ENCODE results near the gene GGTLC2. TPM values are rescaled to one million over a fixed set of nuclear protein-coding genes. Genes with fewer than 3 reads are reported as not detected.
A peak's percentile ranks its signal among the peaks of the same experiment; 100 is the strongest.

Gene GGTLC2
- total and polyA plus RNA-seq, 3 experiments from 2014 or later: not detected

DNA sequence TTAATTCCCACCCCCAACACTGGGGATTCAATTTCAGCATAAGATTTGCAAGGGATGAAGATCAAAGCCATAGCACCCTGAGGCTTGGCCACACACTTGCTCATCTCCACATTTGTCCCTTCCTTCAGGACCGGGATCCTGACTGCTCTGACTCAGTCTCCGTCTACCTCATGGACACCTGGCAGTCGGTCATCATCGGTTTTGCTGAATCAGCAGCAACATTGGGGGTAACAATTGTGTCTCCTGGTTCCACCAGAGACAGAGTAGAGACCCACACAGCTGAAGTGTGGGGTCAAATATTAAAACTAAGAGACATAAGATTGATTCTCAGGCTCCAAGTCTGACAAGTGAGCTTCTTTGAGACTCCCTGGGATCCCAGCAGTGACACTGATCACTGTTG is 34.6 kb downstream of the GGTLC2 start:
- DNase-seq: no peak
- no peak overlapping the region for H3K27ac ChIP-seq (ENCODE audit: low read depth, low read length)
- Mint-ChIP-seq H3K4me1 (no peaks in the 10 kb centered on the region), H3K4me3 (no peak overlapping the region), H3K27ac (peak overlapping the region in 1 of 8 donors; percentile 23), H3K27me3 (peaks cover 4 to 27% of the 10 kb centered on the region in 2 donors), H3K36me3 (no peaks in the 10 kb centered on the region), H3K9me3 (no peaks in the 10 kb centered on the region)
- CTCF ChIA-PET: no interaction called here
- H3K27me3 ChIP-seq (ENCODE audit: insufficient read depth, low read length, poor library complexity, severe bottlenecking): no peaks in the 10 kb centered on the region
- no peaks in the 10 kb centered on the region for H3K36me3 ChIP-seq (ENCODE audit: insufficient read depth, low read length)
- POLR2A ChIA-PET: no interaction called here
- no peaks in the 10 kb centered on the region for H3K4me1 ChIP-seq (ENCODE audit: insufficient read depth, low read length)
- no peaks in the 10 kb centered on the region for H3K9me3 ChIP-seq (ENCODE audit: low read length)
- no peak overlapping the region for H3K4me3 ChIP-seq (ENCODE audit: low read length)

DNA sequence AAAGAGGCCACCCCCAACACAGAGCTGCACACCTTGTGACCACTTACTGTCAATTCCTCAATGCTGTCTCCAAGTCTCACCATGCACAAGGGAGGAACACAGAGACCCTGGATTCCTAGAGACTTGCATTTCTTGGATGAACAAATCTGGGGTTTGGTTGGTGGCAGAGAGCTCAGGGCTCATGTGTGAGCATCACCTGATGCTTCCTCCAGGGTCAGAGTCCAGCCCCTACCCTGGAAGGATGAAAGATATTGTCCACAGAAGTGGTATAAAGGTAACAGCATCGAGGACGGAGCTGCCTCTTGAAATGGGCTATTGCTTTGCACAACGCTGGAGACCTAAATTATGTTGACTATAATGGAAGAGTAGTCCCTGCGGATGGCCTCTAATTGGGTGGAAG is 36.0 kb downstream of the GGTLC2 start:
- no peaks in the 10 kb centered on the region for H3K36me3 ChIP-seq (ENCODE audit: insufficient read depth, low read length)
- no peak overlapping the region for H3K4me3 Mint-ChIP-seq
- H3K27me3 Mint-ChIP-seq: peaks cover 4 to 16% of the 10 kb centered on the region in 2 donors
- H3K4me1 ChIP-seq (ENCODE audit: insufficient read depth, low read length): no peaks in the 10 kb centered on the region
- no peaks in the 10 kb centered on the region for H3K4me1 Mint-ChIP-seq
- H3K9me3 ChIP-seq (ENCODE audit: low read length): no peaks in the 10 kb centered on the region
- no peaks in the 10 kb centered on the region for H3K27me3 ChIP-seq (ENCODE audit: insufficient read depth, low read length, poor library complexity, severe bottlenecking)
- POLR2A ChIA-PET: no interaction called here
- no peak overlapping the region for H3K27ac ChIP-seq (ENCODE audit: low read depth, low read length)
- H3K36me3 Mint-ChIP-seq: no peaks in the 10 kb centered on the region
- CTCF ChIA-PET: no interaction called here
- H3K4me3 ChIP-seq (ENCODE audit: low read length): no peak overlapping the region
- H3K9me3 Mint-ChIP-seq: no peaks in the 10 kb centered on the region
- DNase-seq: no peak
- H3K27ac Mint-ChIP-seq: no peak overlapping the region

DNA sequence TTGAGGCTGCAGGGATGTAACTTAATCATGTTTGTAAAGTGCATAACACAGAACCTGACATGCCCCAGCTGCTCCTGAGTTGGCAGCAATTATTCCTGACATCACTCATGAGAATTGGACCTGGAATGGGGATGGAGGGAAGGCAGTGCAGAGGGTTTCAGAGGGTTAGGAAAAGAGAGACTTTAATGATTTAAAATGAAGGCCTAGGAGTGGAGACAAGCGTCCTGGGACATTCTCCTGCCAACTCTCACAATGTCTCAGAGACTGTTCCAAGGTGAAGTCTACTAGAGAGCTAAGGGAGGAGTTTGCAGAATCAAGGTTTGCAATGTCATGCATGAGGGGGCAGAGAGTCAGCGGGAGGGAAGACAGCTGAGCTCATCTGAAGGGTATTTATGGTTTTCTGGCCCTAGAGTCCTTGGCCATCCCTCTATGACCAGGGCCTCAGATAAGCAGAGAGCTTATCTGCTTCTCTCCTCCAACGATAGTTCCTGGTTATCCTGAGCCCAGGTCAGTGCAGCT is 36.9 kb downstream of the GGTLC2 start:
- Mint-ChIP-seq H3K27ac (no peak overlapping the region), H3K4me1 (no peaks in the 10 kb centered on the region), H3K36me3 (no peaks in the 10 kb centered on the region), H3K27me3 (peaks cover 4 to 14% of the 10 kb centered on the region in 2 donors), H3K9me3 (no peaks in the 10 kb centered on the region), H3K4me3 (no peak overlapping the region)
- CTCF ChIA-PET: no interaction called here
- Histone ChIP-seq H3K9me3 (ENCODE audit: low read length) (no peaks in the 10 kb centered on the region), H3K4me1 (ENCODE audit: insufficient read depth, low read length) (no peaks in the 10 kb centered on the region), H3K4me3 (ENCODE audit: low read length) (no peak overlapping the region), H3K27ac (ENCODE audit: low read depth, low read length) (no peak overlapping the region), H3K36me3 (ENCODE audit: insufficient read depth, low read length) (no peaks in the 10 kb centered on the region), H3K27me3 (ENCODE audit: insufficient read depth, low read length, poor library complexity, severe bottlenecking) (no peaks in the 10 kb centered on the region)
- DNase-seq: no peak
- POLR2A ChIA-PET: no interaction called here

DNA sequence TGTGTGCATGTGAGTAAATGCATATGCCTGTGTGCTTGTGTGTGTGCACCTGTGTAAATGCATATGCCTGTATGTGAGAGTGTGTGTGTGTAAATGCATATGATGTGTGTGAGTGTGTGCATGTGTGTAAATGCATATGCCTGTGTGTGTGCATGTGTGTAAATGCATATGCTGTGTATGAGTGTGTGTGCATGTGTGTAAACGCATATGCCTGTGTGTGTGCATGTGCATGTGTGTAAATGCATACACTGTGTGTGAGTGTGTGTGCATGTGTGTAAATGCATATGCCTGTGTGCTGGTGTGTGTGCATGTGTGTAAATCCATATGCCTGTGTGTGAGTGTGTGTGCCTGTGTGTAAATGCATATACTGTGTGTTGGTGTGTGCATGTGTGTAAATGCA is 37.8 kb downstream of the GGTLC2 start:
- ChIA-PET POLR2A (no interaction called here), CTCF (no interaction called here)
- H3K27ac Mint-ChIP-seq: no peak overlapping the region
- Histone ChIP-seq H3K36me3 (ENCODE audit: insufficient read depth, low read length) (no peaks in the 10 kb centered on the region), H3K4me1 (ENCODE audit: insufficient read depth, low read length) (no peaks in the 10 kb centered on the region), H3K9me3 (ENCODE audit: low read length) (no peaks in the 10 kb centered on the region), H3K4me3 (ENCODE audit: low read length) (no peak overlapping the region), H3K27ac (ENCODE audit: low read depth, low read length) (no peak overlapping the region), H3K27me3 (ENCODE audit: insufficient read depth, low read length, poor library complexity, severe bottlenecking) (no peaks in the 10 kb centered on the region)
- DNase-seq: no peak
- peaks cover 4 to 5% of the 10 kb centered on the region in 2 donors for H3K27me3 Mint-ChIP-seq
- H3K9me3 Mint-ChIP-seq: no peaks in the 10 kb centered on the region
- H3K4me3 Mint-ChIP-seq: no peak overlapping the region
- no peaks in the 10 kb centered on the region for H3K4me1 Mint-ChIP-seq
- no peaks in the 10 kb centered on the region for H3K36me3 Mint-ChIP-seq

DNA sequence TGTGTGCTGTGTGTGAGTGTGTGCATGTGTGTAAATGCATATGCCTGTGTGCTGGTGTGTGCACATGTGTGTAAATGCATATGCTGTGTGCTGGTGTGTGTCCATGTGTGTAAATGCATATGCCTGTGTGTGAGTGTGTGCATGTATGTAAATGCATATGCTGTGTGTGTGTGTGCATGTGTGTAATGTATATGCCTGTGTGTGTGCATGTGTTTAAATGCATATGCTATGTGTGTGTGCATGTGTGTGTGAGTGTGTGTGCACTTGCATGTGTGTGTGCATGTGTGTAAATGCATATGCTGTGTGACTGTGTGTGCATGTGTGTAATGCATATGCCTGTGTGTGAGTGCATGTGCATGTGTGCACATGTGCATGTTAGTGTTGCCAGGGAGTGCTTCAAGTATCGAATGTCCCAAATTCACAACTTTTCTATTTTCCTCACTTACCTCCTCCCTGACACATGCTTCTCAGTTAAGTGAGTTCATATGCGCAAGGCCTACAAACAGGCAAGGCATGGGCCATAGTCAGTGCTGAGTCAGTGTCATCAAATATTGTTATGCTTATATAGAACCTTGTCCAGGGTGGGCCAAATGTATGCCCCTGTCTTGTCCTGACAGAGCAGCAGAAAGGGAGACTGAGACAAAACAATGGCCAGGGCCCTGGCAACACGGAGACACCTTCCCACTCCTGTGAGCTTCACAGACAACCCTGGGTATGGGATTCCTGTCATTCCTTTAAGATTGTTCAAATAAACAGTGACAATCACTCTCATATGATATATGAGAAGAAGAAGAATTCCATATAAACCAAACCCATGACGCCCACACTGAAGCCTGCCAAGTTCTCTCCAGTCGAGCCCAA is 38.6 kb downstream of the GGTLC2 start:
- Mint-ChIP-seq H3K4me3 (no peak overlapping the region), H3K27ac (no peak overlapping the region), H3K9me3 (no peaks in the 10 kb centered on the region), H3K4me1 (no peaks in the 10 kb centered on the region), H3K27me3 (peaks cover 0 to 2% of the 10 kb centered on the region in 2 donors), H3K36me3 (no peaks in the 10 kb centered on the region)
- H3K4me3 ChIP-seq (ENCODE audit: low read length): no peak overlapping the region
- ChIA-PET POLR2A (no interaction called here), CTCF (no interaction called here)
- no peaks in the 10 kb centered on the region for H3K36me3 ChIP-seq (ENCODE audit: insufficient read depth, low read length)
- H3K9me3 ChIP-seq (ENCODE audit: low read length): no peaks in the 10 kb centered on the region
- H3K27ac ChIP-seq (ENCODE audit: low read depth, low read length): no peak overlapping the region
- H3K27me3 ChIP-seq (ENCODE audit: insufficient read depth, low read length, poor library complexity, severe bottlenecking): no peaks in the 10 kb centered on the region
- H3K4me1 ChIP-seq (ENCODE audit: insufficient read depth, low read length): no peaks in the 10 kb centered on the region
- no peak for DNase-seq

DNA sequence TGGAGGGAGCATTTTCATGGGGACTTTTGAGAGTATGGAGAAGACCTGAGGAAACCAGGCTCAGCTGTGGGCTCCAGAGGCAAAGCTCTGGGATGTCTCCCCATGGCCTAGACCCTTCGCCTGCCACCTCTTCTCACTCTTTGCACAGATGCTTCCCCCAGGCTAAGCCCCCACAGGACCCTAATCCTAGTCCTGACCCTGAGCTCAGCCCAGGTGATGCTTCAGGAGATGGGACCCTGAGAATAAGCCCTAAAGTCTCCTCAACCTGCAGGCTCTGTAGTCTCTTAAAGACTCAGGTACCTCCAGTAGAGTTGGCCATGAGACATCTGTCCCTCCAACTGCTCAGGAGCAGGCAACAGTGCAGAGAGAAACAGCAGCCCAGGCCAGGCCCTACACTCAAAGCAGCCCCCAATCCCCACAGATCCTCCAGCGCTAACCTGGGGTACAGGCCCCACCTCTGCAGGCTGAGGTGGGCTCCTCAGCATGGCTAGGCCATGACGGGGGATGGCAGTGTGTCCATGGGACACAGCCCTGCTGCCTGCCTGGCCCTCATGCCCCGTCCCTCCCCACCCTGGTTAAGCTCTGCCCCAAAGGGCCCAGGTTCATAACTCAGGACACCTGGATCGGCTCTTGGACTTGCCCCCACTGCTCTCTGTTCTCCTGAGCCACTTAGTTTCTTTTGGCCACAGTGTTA is 39.4 kb downstream of the GGTLC2 start:
- no peak for DNase-seq
- Histone ChIP-seq H3K36me3 (ENCODE audit: insufficient read depth, low read length) (no peaks in the 10 kb centered on the region), H3K4me3 (ENCODE audit: low read length) (no peak overlapping the region), H3K27me3 (ENCODE audit: insufficient read depth, low read length, poor library complexity, severe bottlenecking) (no peaks in the 10 kb centered on the region), H3K9me3 (ENCODE audit: low read length) (no peaks in the 10 kb centered on the region), H3K27ac (ENCODE audit: low read depth, low read length) (no peak overlapping the region), H3K4me1 (ENCODE audit: insufficient read depth, low read length) (no peaks in the 10 kb centered on the region)
- Mint-ChIP-seq H3K27me3 (peaks cover 0 to 2% of the 10 kb centered on the region in 2 donors), H3K9me3 (no peaks in the 10 kb centered on the region), H3K4me1 (no peaks in the 10 kb centered on the region), H3K36me3 (no peaks in the 10 kb centered on the region), H3K4me3 (no peak overlapping the region), H3K27ac (no peak overlapping the region)
- POLR2A ChIA-PET: no interaction called here
- CTCF ChIA-PET: no interaction called here

DNA sequence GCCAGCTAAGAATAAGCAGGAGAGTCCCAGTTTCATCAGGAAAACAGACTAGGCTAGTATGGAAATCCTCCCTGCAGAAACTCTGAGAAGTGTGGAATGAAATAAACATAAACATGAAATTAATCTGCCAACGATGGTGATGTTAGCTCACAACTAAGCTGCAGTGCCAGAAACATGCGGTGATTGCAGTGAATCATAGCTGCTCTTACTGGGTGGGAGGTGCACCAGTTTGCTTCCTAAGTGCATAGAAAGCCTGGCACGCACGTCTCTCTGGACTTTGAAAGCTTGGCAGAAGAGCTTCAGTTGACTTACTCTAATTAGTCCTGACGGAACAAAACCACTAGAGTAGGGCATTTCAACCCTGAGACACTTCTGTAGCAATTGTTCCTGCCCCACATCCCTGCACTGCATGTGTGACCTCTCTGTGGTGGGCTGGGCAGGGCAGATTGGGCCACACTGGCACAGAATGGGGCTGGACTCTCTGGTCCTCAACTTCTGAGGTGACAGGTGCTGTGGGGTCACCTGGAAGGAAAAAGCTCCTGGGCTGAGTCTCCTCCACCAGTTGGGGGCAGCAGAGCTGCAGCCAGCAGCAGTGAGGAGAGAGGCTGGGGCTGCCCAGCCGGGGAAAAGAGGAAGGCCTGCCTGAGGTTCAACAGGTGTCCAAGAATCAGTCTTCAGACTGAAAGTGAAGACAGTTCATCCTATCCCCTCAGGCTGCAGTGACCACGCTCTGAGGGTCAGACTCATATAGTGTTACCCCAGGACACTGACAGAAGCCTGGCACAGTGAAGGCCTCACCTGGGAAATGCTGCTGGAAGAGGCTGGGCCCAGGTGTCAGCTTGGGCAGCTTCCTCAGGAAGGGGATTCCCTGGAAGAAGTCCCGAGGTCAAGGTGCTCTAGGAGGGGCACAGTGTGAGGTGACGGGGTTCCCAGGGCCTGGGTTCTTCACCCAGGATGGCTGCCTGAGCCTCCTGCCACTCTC is 40.5 kb downstream of the GGTLC2 start:
- no peaks in the 10 kb centered on the region for H3K4me1 ChIP-seq (ENCODE audit: insufficient read depth, low read length)
- H3K4me1 Mint-ChIP-seq: no peaks in the 10 kb centered on the region
- DNase-seq: no peak
- no peaks in the 10 kb centered on the region for H3K36me3 Mint-ChIP-seq
- no peak overlapping the region for H3K27ac Mint-ChIP-seq
- no peak overlapping the region for H3K4me3 Mint-ChIP-seq
- no peaks in the 10 kb centered on the region for H3K9me3 ChIP-seq (ENCODE audit: low read length)
- H3K36me3 ChIP-seq (ENCODE audit: insufficient read depth, low read length): no peaks in the 10 kb centered on the region
- peaks cover 0 to 2% of the 10 kb centered on the region in 2 donors for H3K27me3 Mint-ChIP-seq
- ChIA-PET POLR2A (no interaction called here), CTCF (interaction anchor here (0.8 to 1.8 kb wide), 5 partner anchors 25 to 275 kb away, joined by 3 to 9 read pairs (median 3); no protein-coding TSS in a partner anchor)
- H3K27me3 ChIP-seq (ENCODE audit: insufficient read depth, low read length, poor library complexity, severe bottlenecking): no peaks in the 10 kb centered on the region
- H3K4me3 ChIP-seq (ENCODE audit: low read length): no peak overlapping the region
- no peak overlapping the region for H3K27ac ChIP-seq (ENCODE audit: low read depth, low read length)
- no peaks in the 10 kb centered on the region for H3K9me3 Mint-ChIP-seq
